IPS-NIHi7 (cell line): ENCODE measurements around the gene ACVR1.
"Not testable (repeated sequence)": the region's sequence is repeated elsewhere in the genome, so short reads cannot be mapped to it uniquely, and the experiment has no call there.

Experiments used
- DNase-seq: peaks from one replicate; pipeline ENCODE4 v3.0.0; 2012; ENCODE audit warnings: mixed read lengths; ENCODE audit errors: extremely low spot score

The ACVR1 gene

GRCh38 chr2:157759855-157760254 lies 116.3 kb downstream of the ACVR1 start:
- DNase-seq, result no peak

GRCh38 chr2:157758586-157758985 lies 117.5 kb downstream of the ACVR1 start:
- no peak for DNase-seq

- no peak for DNase-seq
These were observed 118.6 kb downstream of the ACVR1 start for GRCh38 chr2:157757500-157757899.

- not testable (repeated sequence) for DNase-seq
These were observed 119.7 kb downstream of the ACVR1 start for GRCh38 chr2:157756447-157756846.

- DNase-seq, result no peak
These were observed 124.6 kb downstream of the ACVR1 start for GRCh38 chr2:157751462-157752058.

GRCh38 chr2:157749684-157750083 lies 126.4 kb downstream of the ACVR1 start:
- DNase-seq, result no peak

- no peak for DNase-seq
These were observed 127.6 kb downstream of the ACVR1 start for GRCh38 chr2:157748371-157749142.

GRCh38 chr2:157747695-157748370 lies 128.3 kb downstream of the ACVR1 start:
- DNase-seq, result no peak

- no peak for DNase-seq
These were observed 128.8 kb downstream of the ACVR1 start for GRCh38 chr2:157747280-157747679.

- no peak for DNase-seq
These were observed 129.7 kb downstream of the ACVR1 start for GRCh38 chr2:157746234-157746950.

- no peak for DNase-seq
These were observed 131.5 kb downstream of the ACVR1 start for GRCh38 chr2:157744571-157745076.

GRCh38 chr2:157743051-157743450 lies 133.1 kb downstream of the ACVR1 start:
- no peak for DNase-seq

GRCh38 chr2:157741819-157742484 lies 134.2 kb downstream of the ACVR1 start:
- DNase-seq, result no peak

GRCh38 chr2:157737656-157738055 lies 138.5 kb downstream of the ACVR1 start:
- no peak for DNase-seq

- DNase-seq, result no peak
These were observed 140.6 kb downstream of the ACVR1 start for GRCh38 chr2:157735532-157735931.

GRCh38 chr2:157733263-157733662 lies 142.9 kb downstream of the ACVR1 start:
- DNase-seq, result no peak

- no peak for DNase-seq
These were observed 143.5 kb downstream of the ACVR1 start for GRCh38 chr2:157732596-157732995.

- no peak for DNase-seq
These were observed 148.4 kb downstream of the ACVR1 start for GRCh38 chr2:157727693-157728092.

- DNase-seq, result no peak
These were observed 149.2 kb downstream of the ACVR1 start for GRCh38 chr2:157726946-157727345.

GRCh38 chr2:157725846-157726245 lies 150.3 kb downstream of the ACVR1 start:
- no peak for DNase-seq

GRCh38 chr2:157722580-157723234 lies 153.4 kb downstream of the ACVR1 start:
- DNase-seq, result no peak
